ENCODE results near the gene NCK1. TPM values are rescaled to one million over a fixed set of nuclear protein-coding genes. Genes with fewer than 3 reads are reported as not detected.
"Not testable (repeated sequence)": the region's sequence is repeated elsewhere in the genome, so short reads cannot be mapped to it uniquely, and the experiment has no call there.

NCK1 gene
- total RNA-seq, 1 donor from 2014 or later, result 38.1 TPM

GRCh38 chr3:136982520-136983138, 120.6 kb downstream of the NCK1 start:
- H3K9me3 Mint-ChIP-seq (ENCODE audit: low read depth), result no peaks in the 10 kb centered on the region
- H3K4me3 Mint-ChIP-seq (ENCODE audit: unreplicated experiment), result no peak overlapping the region
- peaks cover 10% of the 10 kb centered on the region for H3K4me1 Mint-ChIP-seq (ENCODE audit: low read depth)
- DNase-seq (ENCODE audit: low spot score), result no peak
- no peak for TF ChIP-seq CTCF (IDR thresholded peaks at IDR 0.05)
- H3K27ac Mint-ChIP-seq (ENCODE audit: unreplicated experiment), result no peak overlapping the region
- H3K36me3 Mint-ChIP-seq (ENCODE audit: low read depth), result peaks cover 4% of the 10 kb centered on the region
- no peaks in the 10 kb centered on the region for H3K27me3 Mint-ChIP-seq (ENCODE audit: low read depth)

- H3K27ac Mint-ChIP-seq (ENCODE audit: unreplicated experiment), result no peak overlapping the region
- no peak for TF ChIP-seq CTCF (IDR thresholded peaks at IDR 0.05)
- no peaks in the 10 kb centered on the region for H3K9me3 Mint-ChIP-seq (ENCODE audit: low read depth)
- no peak for DNase-seq (ENCODE audit: low spot score)
- no peak overlapping the region for H3K4me3 Mint-ChIP-seq (ENCODE audit: unreplicated experiment)
- H3K27me3 Mint-ChIP-seq (ENCODE audit: low read depth), result no peaks in the 10 kb centered on the region
- peaks cover 4% of the 10 kb centered on the region for H3K36me3 Mint-ChIP-seq (ENCODE audit: low read depth)
- peaks cover 10% of the 10 kb centered on the region for H3K4me1 Mint-ChIP-seq (ENCODE audit: low read depth)
Measured at GRCh38 chr3:136984837-136985236, 122.8 kb downstream of the NCK1 start.

GRCh38 chr3:136987398-136987980, 125.5 kb downstream of the NCK1 start:
- not testable (repeated sequence) for H3K4me1 Mint-ChIP-seq (ENCODE audit: low read depth); DNase-seq (ENCODE audit: low spot score); H3K36me3 Mint-ChIP-seq (ENCODE audit: low read depth); H3K27ac Mint-ChIP-seq (ENCODE audit: unreplicated experiment); H3K9me3 Mint-ChIP-seq (ENCODE audit: low read depth); H3K27me3 Mint-ChIP-seq (ENCODE audit: low read depth); H3K4me3 Mint-ChIP-seq (ENCODE audit: unreplicated experiment)

- no peaks in the 10 kb centered on the region for H3K9me3 Mint-ChIP-seq (ENCODE audit: low read depth)
- H3K36me3 Mint-ChIP-seq (ENCODE audit: low read depth), result no peaks in the 10 kb centered on the region
- no peak for TF ChIP-seq CTCF (IDR thresholded peaks at IDR 0.05)
- no peak overlapping the region for H3K27ac Mint-ChIP-seq (ENCODE audit: unreplicated experiment)
- DNase-seq (ENCODE audit: low spot score), result no peak
- no peaks in the 10 kb centered on the region for H3K27me3 Mint-ChIP-seq (ENCODE audit: low read depth)
- no peak overlapping the region for H3K4me3 Mint-ChIP-seq (ENCODE audit: unreplicated experiment)
- H3K4me1 Mint-ChIP-seq (ENCODE audit: low read depth), result peaks cover 10% of the 10 kb centered on the region
Measured at GRCh38 chr3:136988651-136989050, 126.6 kb downstream of the NCK1 start.

GRCh38 chr3:136989781-136990524, 127.9 kb downstream of the NCK1 start:
- no peak overlapping the region for H3K4me3 Mint-ChIP-seq (ENCODE audit: unreplicated experiment)
- no peak for DNase-seq (ENCODE audit: low spot score)
- TF ChIP-seq CTCF (IDR thresholded peaks at IDR 0.05), result no peak
- no peaks in the 10 kb centered on the region for H3K27me3 Mint-ChIP-seq (ENCODE audit: low read depth)
- H3K4me1 Mint-ChIP-seq (ENCODE audit: low read depth), result peaks cover 7% of the 10 kb centered on the region
- H3K36me3 Mint-ChIP-seq (ENCODE audit: low read depth), result no peaks in the 10 kb centered on the region
- no peak overlapping the region for H3K27ac Mint-ChIP-seq (ENCODE audit: unreplicated experiment)
- no peaks in the 10 kb centered on the region for H3K9me3 Mint-ChIP-seq (ENCODE audit: low read depth)

All from chondrocyte (in vitro differentiated cells).